HK-2 (cell line): ENCODE results near the gene OTOG.
A peak's percentile ranks its signal among the peaks of the same experiment; 100 is the strongest.

Experiments
- DNase-seq: peaks from one replicate; pipeline ENCODE4 v3.0.0-alpha.2; 2018; ENCODE audit not compliant: unreplicated experiment

The OTOG gene

DNA sequence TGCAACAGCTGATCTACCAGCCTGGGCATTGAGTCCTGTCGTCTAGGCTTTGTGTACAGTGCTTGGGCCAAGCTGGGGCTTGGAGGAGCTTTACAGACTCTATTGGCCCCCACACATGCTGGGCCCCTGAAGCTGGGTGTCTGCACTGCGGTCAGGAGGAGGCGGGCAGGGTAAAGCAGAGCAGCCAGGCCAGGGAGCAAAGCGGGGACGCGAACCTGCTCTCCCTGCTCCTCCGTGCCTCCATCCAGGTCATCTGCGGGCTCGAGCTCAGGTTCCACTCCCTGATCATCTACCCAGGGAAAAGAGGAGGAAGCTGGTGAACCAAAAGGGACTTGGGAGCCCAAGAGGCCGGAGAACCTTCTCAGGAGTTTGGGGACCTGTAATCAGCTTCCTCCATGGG lies 29.9 kb upstream of the OTOG start:
- DNase-seq, result no peak

DNA sequence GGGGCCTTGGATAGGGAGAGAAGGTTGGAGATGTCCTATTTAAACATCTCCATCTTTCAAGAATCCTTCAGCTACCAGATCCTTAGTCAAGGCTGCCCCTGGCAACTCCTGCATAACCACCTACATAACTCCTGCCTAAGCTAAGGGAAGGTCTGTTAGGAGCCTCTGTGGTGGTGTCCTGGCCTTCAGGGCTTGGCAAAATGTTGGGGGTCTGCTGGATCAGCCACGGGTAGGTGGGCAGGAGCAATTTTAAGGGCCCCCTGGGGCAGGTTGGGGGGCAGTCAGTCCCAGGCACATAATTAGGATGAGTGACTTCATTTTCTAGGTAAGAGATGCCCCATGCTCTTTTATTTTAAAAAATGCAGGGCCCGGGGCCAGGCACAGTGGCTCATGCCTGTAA lies 28.7 kb upstream of the OTOG start:
- no peak for DNase-seq

DNA sequence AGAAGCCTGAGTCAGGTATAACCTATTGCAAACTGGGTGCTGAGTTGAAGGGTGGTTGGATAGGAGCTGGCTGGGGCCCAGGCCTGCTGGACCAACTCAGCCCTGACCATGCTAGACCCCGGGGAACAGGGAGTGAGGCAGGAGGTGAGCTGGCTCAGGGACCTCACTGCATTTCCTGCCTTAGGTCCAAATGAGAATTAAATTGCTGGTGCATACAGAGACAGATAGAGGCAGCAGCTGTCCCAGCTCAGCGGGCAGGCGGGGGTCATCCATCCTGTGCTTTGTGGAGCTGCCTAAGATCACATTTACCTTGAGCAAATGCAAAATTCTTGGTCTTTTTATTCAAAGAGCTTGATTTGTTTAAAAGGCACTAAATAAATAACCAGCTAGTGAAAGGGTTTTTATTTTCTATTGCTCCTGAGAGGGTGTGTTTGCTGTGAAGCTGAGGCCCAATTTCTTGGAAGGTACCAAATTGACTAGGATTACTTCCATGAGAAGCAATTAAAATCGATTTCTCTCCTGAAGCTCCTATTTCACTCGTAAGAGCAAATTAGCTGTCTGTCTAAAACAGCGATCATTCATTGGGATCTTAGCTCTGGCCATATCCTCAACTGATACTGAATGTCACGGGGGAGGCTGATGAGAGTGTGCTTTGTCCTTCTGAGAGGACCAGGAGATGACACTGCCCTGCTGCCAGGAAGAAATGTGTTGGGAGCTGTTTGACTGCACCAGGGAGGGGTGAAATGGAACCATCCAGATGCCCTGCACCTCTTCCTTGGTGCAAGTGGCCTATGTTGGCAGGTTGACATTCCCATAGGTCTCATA lies 27.8 kb upstream of the OTOG start:
- DNase-seq, result no peak

DNA sequence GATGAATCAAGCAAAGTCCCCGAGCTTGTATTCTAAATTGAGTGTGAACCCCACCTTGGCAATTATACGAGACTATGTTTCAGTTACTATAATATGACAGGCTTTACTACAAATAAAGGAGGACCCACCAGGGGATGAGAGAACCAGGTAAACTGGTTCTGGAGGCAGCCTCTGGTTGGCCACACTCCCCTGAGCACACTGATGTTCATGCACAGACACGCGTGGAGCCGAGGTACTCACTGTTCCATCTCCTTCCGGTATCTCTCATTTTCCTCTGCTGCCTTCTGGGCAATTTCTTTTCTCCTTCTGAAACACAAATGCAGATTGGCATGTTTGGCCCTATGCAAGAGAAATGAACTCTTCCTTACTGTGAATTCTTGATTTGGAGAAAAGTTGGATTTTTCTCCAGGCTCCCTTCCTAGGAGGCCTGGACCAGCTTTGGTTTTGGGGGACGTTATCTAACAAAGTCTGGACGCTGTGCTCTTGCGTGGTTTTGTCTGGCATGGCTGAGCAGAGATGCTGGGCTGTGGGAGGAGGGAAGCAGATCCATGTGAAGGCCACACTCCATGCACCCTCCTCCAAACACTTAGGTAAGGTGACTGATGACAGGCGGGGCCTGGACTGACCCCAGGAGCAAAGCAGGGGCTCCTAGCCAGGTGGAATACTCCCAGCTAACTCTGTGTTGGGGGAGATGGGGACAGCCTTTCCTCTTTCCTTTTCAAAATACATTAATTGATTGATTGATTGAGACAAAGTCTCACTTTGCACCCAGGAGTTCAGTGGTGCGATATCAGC lies 25.8 kb upstream of the OTOG start:
- no peak for DNase-seq

DNA sequence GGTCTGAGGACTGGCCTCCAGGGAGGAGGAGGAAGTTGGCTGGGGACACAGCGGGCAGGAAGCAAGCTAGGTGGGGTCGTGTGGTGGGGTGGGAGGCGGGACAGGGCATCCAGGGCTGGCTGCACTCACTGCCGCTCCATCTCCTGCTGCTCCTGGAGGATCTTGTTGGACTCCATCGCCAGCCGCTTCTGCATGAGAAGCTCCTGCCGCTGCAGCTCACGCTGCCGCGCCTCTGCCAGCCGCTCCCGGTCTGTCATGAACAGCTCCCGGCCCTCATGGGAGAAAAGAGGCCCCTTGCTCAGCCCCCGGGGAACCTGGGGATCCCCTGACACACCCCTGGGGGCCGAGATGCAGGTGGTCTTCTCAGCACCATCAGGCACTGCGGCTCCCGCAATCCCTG lies 24.4 kb upstream of the OTOG start:
- no peak for DNase-seq

DNA sequence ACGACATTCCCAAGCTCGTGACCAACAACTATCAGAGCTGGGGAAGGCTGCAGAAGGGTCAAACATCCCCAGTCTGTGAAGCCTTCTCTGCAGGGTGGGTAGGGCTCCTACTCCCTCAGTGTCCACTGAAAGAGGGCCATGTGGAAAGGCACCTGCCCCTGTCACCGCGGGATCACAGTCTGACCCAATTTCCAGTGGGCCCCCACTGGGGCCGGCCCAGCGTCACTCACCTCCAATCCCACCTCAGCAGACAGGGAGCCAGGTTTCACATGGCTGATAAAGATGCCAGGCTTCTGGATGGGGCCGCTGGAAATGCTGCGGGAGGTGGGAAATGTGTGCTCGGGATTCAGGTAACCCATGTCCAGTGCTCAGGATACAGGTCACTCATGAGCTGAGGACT lies 22.8 kb upstream of the OTOG start:
- no peak for DNase-seq

DNA sequence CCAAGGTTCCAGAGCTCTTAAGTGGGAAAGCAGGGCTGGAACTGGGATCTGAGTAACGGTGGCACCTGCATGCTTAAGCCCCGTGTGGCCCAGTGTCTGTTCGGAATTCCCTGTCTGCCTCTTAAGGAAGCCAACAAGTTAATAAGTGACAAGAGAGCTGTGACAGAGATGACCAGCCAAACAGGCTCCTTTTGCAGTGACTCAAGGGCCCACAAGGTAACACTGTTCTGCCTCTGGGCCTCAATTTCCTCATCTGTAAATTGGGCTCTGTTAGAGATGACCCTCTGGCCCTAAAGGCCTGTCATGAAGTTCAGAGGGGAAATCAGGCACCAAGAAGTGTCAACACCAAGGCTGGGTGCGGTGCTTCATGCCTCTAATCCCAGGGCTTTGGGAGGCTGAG lies 21.5 kb upstream of the OTOG start:
- no peak for DNase-seq

DNA sequence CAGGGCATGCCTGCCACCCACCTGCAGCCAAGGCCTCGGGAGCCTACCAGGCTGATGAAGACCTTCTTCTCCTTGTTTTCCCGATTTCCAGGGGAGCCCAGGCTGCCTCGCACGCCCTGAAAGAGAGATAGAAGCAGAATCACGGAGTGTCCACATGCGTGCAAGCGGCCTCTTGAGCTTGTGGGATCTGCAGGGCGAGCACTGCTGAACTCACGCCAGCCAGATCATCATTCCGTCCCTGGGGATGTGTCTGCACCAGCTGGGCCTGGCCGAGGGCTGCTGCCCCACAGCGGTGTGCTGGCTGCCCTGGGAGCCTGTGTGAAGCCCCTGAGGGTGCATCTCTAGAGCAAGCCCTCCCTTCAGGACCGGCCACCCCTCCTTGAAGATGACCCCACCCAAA lies 20.7 kb upstream of the OTOG start:
- no peak for DNase-seq

DNA sequence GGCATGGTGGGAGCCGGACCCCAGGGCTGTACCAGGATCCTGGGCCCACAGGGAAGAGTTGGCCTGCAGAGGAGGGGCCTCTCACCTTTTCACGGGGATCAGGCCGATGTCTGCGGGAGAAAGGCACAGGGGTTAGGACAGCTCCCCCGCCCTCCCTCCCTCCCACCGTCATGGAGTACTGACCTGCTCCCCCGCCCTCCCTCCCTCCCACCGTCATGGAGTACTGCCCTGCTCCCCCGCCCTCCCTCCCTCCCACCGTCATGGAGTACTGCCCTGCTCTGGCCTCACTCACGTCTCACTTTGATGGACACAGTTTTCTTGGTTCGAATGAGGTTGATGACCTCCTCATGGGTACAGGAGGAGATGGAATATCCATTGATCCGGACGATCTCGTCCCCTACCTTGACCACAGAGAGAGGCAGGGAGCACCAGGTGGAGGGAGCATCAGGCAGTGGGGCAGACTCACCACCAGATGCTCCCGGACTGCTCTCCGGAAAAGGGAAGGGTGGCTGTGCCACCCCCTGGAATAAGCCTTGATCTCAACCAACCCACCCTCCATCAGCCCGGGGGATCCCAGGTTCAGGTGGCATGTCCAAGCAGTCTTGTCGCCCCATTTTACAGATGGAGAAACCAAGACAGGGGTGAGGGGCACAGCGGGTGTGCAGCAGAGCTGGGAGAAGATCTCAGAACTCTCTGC lies 20.0 kb upstream of the OTOG start:
- DNase-seq, result no peak

DNA sequence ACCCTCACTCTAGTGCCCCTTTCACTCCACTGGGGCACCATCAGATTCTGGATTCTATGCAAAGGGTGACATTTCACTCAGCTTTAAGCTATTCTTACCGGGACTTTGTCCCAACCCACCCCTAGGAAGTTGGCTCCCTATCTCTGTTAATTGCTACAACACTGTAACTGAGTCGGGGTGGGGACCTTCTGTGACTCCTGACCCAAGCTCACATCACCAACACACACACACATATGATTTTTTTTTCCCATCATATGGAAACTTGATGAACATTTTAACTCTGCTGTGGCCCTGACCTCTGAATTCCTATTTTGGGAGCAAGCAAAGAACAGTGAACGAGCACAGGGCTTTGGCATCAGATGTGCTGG lies 19.4 kb upstream of the OTOG start:
- DNase-seq, result no peak

DNA sequence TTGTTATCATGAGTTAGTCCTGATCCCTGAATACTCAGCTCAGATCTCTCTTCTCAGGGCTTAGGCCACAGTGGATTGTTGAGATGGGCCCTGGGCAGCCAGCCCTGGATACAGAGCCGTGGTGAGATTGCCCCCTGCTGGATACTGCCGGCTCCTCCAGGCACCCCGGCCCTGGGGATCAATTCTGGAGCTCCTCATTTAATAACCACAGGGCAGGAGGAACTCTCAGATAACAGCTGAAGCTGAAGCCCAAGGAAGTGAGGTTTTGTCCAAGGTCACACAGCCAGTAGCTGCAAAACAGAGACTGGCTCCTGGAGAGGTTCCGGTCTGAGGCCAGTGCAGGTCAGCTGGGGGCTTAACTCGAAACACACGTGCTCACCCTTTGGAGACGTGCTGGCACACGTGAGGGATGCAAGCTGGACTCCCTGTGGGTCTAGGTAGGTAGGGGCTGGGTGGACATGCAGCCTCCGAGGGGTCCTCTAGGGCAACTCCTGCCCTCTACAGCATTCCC lies 18.8 kb upstream of the OTOG start:
- DNase-seq, result peak; percentile 38

DNA sequence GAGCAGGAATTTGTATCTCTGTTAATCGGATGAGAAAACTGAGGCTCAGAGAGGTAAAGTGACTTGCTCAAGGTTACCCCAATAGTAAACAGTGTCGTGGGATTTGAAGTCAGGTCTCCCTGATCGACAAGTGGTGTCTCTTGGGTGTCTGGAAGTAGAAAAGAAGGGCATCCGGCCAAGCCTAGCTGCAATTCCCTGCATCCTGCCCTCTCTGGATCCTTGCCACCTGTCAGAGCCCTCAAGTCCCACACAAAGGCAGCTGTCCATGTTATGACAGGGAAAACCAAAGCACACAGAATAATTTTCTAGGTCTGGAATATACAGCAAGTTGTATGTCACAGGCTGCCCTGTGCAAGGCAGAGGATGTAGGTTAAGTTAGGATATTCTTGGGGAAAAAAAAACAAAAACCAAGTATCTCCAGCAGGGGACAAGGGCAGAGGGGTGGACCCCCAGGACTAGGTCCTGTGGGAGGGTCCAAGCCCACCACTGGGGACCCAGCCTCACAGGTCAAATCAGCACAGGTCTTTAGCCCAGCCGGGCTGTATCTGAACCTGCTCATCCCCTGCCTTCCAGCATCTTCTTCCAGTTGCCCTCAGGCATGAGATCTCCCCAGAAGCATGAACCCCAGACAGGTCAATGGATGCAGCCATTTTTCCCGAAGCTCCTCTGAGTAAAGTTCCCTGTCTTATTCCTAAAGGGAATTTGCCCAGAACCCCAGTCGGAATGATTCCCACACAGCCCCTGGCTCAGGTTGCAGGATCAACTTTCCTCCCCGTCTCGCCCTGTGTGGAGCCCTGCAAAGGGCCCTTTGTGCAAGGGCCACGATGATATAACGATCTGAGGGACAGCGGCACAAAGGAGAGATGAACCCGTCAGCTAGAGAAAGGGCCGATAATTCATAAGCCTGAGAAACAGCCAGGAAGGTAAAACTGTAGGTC lies 17.9 kb upstream of the OTOG start:
- DNase-seq, result no peak

DNA sequence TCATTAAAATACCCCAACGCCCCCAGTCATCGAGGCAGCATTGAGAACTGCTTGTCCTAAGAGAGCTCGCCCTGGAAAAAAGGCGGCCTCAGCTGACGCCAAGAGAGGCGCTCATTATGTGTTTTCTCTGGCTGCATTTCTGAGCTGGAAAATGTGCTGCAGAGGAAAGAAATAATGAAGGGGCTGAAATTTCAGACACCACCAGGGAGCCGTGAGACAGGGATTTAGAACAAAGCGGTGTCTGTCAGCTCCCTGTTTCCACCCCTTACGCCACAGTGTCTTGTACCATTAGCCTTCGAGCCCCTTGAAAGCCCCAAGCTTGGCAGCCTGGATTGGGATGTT lies 17.2 kb upstream of the OTOG start:
- no peak for DNase-seq

DNA sequence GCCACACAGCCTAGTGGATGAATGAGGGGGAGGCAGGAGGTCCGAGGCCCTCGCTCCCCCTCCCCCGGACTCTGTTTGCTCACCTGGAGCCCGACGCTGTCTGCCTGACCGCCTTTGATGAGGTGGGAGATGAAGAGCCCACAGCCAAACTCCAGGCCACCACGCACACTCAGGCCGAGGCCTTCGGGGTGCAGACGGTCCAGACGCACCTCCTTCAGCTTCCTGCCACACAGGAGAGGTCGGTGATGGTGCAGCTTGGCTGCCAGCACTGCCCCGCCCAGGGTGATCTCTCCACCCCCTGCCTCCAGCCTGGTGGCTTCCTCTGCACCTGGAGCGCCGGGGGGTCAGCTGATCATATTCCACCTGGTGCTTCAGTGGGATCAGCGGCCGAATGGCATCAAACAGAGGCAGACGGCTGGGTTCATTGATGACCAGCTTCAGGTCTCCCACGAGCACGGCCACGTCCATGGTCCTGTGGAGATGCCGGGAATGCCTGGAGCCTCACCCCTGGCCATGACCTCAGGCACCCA lies 15.9 kb upstream of the OTOG start:
- DNase-seq, result no peak

DNA sequence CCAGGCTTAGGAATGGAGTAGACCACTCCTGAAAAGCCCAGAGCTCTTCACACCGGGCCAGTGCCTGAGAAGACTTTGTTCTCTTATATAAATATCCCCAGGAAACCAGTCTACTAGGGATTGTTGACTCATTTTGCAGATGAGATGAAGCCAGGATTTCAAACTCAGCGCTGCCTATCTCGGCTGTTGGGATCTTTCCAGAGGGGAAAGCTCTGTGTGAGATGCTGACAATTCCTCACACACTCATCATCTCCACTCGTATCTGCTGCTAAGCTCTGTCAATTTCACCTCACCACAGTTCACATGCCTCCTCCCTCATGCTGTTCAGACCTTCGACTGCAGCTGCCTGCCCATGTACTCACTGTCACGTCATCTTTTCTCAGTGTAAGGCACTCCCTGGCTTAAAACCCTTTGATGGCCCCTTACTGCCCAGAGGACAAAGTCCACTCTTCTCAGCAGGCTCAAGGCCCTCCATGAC lies 15.4 kb upstream of the OTOG start:
- no peak for DNase-seq

DNA sequence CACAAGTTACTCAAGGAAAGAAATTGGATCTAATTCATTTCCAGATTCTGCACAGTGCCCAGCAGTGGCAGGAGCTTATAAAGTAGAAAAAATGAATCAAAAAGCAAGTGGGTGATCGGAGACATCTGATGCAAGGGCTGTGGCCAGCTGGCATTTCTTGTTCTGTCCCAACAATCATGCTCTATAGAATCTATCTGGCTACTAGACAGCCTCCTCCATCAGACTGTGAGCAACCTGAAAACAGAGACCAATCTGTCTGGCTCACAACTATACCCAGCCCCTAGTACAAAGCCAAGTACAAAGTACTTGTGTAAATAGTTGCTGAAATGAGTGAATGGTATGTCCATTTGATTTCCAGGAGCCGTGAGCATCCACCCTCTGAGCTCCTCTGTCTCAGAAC lies 14.3 kb upstream of the OTOG start:
- DNase-seq, result no peak

DNA sequence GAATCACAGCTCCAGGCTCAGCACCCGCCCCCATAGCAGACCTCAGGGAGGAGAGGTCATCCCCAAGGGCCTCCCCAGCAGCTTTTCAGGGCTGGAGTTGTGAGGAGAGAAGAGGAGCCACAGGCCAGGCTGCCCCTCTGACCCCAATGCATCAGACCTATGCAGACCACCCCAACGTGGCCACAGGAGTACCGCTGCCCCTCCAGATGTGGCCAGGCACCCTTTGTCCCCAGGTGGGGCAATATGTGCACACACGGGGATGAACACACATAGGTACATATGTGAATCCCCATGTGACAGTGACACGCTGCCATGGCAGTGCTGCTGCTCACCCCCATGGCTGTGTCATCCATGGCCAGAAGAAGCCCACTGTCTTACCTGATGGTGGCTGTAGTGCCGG lies 13.7 kb upstream of the OTOG start:
- no peak for DNase-seq

DNA sequence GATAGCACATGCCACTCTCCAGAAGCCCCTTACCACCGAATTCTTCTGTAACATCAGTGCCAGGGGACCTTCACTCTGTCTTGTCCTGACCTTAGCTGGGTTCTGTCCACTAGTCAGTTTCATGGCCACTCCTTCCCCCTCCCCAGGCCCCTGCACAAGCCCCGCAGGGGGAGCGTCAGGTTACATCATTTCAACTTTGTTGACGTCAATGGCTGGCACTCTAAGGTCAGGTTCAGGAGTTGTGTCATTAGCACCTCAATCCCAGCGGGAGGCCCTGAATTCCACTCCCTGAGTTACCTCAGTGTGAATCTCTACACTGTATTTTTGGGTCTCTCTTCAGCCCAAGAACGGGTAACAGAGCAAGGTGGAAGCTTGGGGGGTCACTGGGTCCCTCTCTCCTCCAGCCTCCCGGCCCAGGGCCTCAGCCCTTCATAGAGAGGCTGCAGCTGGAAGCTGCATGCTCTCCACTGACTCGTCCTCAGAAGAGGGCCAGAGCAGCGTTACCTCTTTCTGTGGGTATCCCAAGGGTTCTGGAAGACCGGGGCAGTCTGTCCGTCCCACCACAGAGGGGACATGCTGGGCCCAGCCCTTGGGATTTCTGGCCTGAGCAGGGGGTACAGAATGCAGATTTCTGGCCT lies 13.2 kb upstream of the OTOG start:
- DNase-seq, result no peak

DNA sequence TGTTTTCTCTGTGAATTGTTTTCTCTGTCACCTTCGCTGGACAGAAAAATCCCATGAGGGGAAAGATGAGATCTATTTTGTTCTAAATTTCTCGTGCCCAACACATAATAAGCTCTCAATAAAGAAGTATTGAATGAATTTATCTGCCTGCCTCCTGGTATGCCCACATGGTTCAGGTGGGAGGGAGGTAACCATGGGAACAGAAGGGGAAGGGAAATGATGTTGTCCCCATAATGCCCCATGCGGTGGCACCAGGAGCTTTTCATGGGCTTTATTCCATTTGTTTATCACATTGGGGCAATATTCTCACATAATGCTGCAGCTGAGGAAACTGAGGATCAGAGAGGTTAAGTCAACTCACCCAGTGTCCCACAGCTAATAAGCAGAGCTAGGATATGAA lies 11.6 kb upstream of the OTOG start:
- no peak for DNase-seq

DNA sequence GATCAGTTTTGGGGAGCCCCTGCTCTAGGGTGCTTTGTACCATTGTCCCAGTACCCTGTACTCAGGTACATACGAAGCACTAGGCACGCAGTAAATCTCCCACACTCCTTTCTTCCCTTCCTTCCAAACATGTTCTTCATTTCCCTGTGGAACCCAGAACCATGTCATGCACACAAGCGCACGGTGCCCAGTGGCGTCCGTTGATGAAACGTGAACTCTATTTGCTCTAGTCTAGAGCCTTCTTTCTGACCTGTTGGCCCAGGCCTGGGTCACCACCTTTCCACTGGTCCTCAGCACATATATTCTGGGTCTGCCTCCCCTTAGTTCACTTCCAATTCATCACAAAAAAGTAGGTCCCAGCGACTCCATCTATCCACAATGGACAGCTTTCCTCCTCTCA lies 9.8 kb upstream of the OTOG start:
- no peak for DNase-seq

DNA sequence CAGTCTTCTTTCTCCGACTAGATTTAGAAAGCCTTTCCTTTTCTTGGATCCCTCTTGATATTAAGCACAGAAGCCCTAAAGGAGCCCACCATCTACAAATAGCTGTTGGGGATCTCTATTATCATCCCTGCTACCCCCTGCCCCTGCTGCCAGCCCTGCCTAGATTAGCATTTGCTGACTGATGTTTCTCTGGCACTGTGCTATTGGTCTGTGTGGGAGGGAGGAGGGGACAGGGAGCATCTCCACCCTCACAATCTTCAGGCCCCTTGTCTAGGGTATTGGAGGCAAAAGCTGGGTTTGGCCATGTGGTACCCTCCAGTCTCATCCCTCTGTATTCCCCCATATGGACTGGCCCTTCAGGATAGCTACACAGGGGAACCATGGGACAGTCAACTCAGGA lies 9.0 kb upstream of the OTOG start:
- no peak for DNase-seq
